GM23338 (cell line): ENCODE data around the gene RNF130. TPM values are rescaled to one million over a fixed set of nuclear protein-coding genes. Genes with fewer than 3 reads are reported as not detected.

ENCODE experiments used
- ATAC-seq: fragments of 200-7000 bp; cut with Tn5 transposase; 3 replicates; pipeline ENCODE4 v1.9.1; 2020
- DNase-seq: peaks from one replicate; pipeline ENCODE4 v3.0.0-alpha.2; 2015; ENCODE audit warnings: low spot score
- H2AFZ ChIP-seq: fragments of 200-600 bp; sonication (generic); 2 replicates; pipeline ENCODE4 v1.8.0; 2016; ENCODE audit warnings: antibody characterized with exemption, mild to moderate bottlenecking, moderate library complexity
- H3F3A ChIP-seq: fragments of 200-600 bp; sonication (generic); replicated peaks from 2 replicates; pipeline ENCODE4 v1.8.0; 2017; ENCODE audit warnings: antibody characterized with exemption, mixed run types, low read depth
- H3K27ac ChIP-seq: fragments of 200-600 bp; sonication (generic); 2 replicates; pipeline ENCODE4 v1.6.1; 2016; ENCODE audit warnings: low read depth
- H3K27me3 ChIP-seq: fragments of 200-600 bp; sonication (generic); 2 replicates; pipeline ENCODE4 v1.8.0; 2016; ENCODE audit warnings: mild to moderate bottlenecking, mixed run types, moderate library complexity; ENCODE audit not compliant: insufficient read depth
- H3K36me3 ChIP-seq: fragments of 200-600 bp; sonication (generic); 2 replicates; pipeline ENCODE4 v1.8.0; 2016; ENCODE audit warnings: mild to moderate bottlenecking; ENCODE audit not compliant: insufficient read depth
- H3K4me1 ChIP-seq: fragments of 200-600 bp; sonication (generic); 2 replicates; pipeline ENCODE4 v1.8.0; 2016; ENCODE audit warnings: mild to moderate bottlenecking, moderate library complexity; ENCODE audit not compliant: insufficient read depth
- H3K4me2 ChIP-seq: fragments of 200-600 bp; sonication (generic); 2 replicates; pipeline ENCODE4 v1.7.1; 2017; ENCODE audit warnings: mixed run types
- H3K4me3 ChIP-seq: fragments of 200-600 bp; sonication (generic); 2 replicates; pipeline ENCODE4 v1.6.1; 2016; ENCODE audit warnings: mixed run types
- H3K79me2 ChIP-seq: fragments of 200-600 bp; sonication (generic); replicated peaks from 2 replicates; pipeline ENCODE4 v1.8.0; 2017; ENCODE audit warnings: mild to moderate bottlenecking; ENCODE audit not compliant: insufficient read depth
- H3K9me2 ChIP-seq: fragments of 200-600 bp; sonication (generic); 2 replicates; pipeline ENCODE4 v1.8.0; 2017; ENCODE audit not compliant: insufficient read depth
- H4K20me1 ChIP-seq: fragments of 200-600 bp; sonication (generic); replicated peaks from 2 replicates; pipeline ENCODE4 v1.8.0; 2017; ENCODE audit warnings: mild to moderate bottlenecking; ENCODE audit not compliant: insufficient read depth
- H3K27ac Mint-ChIP-seq: 2 replicates; pipeline ENCODE4 v1.8.0; 2020; ENCODE audit warnings: inconsistent platforms, mild to moderate bottlenecking, moderate library complexity, mixed read lengths
- H3K27me3 Mint-ChIP-seq: 3 replicates; pipeline ENCODE4 v1.8.0; 2022; ENCODE audit warnings: low read depth, mild to moderate bottlenecking, moderate library complexity, mixed read lengths, inconsistent platforms; ENCODE audit not compliant: insufficient read depth, poor library complexity
- H3K36me3 Mint-ChIP-seq: 3 replicates; pipeline ENCODE4 v1.8.0; 2021; ENCODE audit warnings: low read depth, mild to moderate bottlenecking, inconsistent platforms, moderate library complexity, mixed read lengths
- H3K4me1 Mint-ChIP-seq: 3 replicates; pipeline ENCODE4 v1.8.0; 2020; ENCODE audit warnings: mild to moderate bottlenecking, inconsistent platforms, mixed read lengths
- H3K4me3 Mint-ChIP-seq: 3 replicates; pipeline ENCODE4 v1.8.0; 2021; ENCODE audit warnings: moderate library complexity, mild to moderate bottlenecking, inconsistent platforms, mixed read lengths
- H3K9me3 Mint-ChIP-seq: 3 replicates; pipeline ENCODE4 v1.8.0; 2020; ENCODE audit warnings: moderate library complexity, mild to moderate bottlenecking, inconsistent platforms, mixed read lengths
- CREB1 ChIP-seq: fragments of 250-450 bp; sonication (Bioruptor Pico); IDR thresholded peaks from 2 replicates; pipeline ENCODE4 v1.5.0; 2020; ENCODE audit warnings: low read depth, mild to moderate bottlenecking, moderate library complexity
- EZH2 ChIP-seq: fragments of 200-600 bp; sonication (generic); IDR thresholded peaks from one replicate; pipeline ENCODE4 v1.8.0; 2017; ENCODE audit warnings: antibody characterized with exemption, mild to moderate bottlenecking, low read depth; ENCODE audit not compliant: unreplicated experiment
- EZH2phosphoT487 ChIP-seq: fragments of 200-600 bp; sonication (generic); IDR thresholded peaks from one replicate; pipeline ENCODE4 v1.8.1; 2018; ENCODE audit warnings: antibody characterized with exemption; ENCODE audit not compliant: unreplicated experiment
- JUNB ChIP-seq: IDR thresholded peaks from one replicate; pipeline ENCODE4 v1.6.1; 2016; ENCODE audit warnings: antibody characterized with exemption; ENCODE audit not compliant: unreplicated experiment
- ZNF114 ChIP-seq: fragments of 250-450 bp; sonication (Bioruptor Pico); IDR thresholded peaks from 2 replicates; pipeline ENCODE4 v1.5.0; 2020; ENCODE audit warnings: mild to moderate bottlenecking, moderate library complexity
- polyA plus RNA-seq: library from polyadenylated mRNA; unstranded; fragments of >200 nt; fragmentation: Nextera tagmentation; extraction: Ambion mirVana; gene quantifications from 2 replicates; pipeline ENCODE4 v1.2.1, GENCODE V29; 2016
- total RNA-seq: library from RNA; depleted of rRNA; stranded (reverse); fragments of >200 nt; shearing (Covaris generic); gene quantifications from 2 replicates; pipeline ENCODE4 v1.2.3, GENCODE V29; 2014
- TF ChIP-seq, protein P1 (sequence below): IDR thresholded peaks from one replicate; pipeline ENCODE4 v1.6.1; 2018; ENCODE audit warnings: antibody characterized with exemption; ENCODE audit not compliant: unreplicated experiment
- TF ChIP-seq, protein P2 (sequence below): fragments of 250-450 bp; sonication (Bioruptor Pico); IDR thresholded peaks from 2 replicates; pipeline ENCODE4 v1.5.0; 2020; ENCODE audit warnings: mild to moderate bottlenecking, moderate library complexity
- TF ChIP-seq, protein P3 (sequence below): IDR thresholded peaks from 2 replicates; pipeline ENCODE4 v1.6.1; 2016; ENCODE audit warnings: antibody characterized with exemption

RNF130 gene
- total and polyA plus RNA-seq, 2 experiments from 2014 or later: 60.1 to 97.3 TPM

DNA sequence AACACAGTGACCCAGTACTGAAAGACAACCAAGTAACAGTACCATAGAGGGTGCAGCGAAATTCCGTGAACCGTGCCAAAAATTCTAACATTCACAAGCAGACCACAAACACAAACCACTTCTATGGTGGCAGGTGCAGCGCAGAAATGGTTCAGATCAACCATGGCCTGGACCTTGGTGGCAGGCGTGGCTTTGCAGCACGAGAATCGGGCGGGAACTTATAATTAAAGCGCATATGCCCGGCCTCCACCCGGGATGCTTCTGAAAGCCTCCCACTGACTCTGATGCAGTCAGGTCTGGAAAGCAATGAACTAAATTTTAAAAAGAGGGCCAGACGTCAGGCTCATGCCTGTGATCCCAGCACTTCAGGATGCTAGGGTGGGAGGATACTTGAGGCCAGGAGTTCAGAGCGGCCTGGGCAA is 95.8 kb downstream of the RNF130 start:
- DNase-seq (no peak), ATAC-seq (no peak)
- H3K27ac ChIP-seq: no peak overlapping the region
- H3K36me3 ChIP-seq: peaks cover 11% of the 10 kb centered on the region
- H3K9me2 ChIP-seq: no peaks in the 10 kb centered on the region
- no peak overlapping the region for H3K4me3 ChIP-seq
- H4K20me1 ChIP-seq: 0 out of 2 replicates have a peak, but pooled peaks cover 3% of the 10 kb centered on the region
- no peak overlapping the region for H3K4me3 Mint-ChIP-seq
- TF ChIP-seq CREB1 (CRISPR knock-in tag) (no peak), ZNF114 (no peak), JUNB (no peak), EZH2phosphoT487 (no peak), EZH2 (no peak)
- TF ChIP-seq, protein P1, sequence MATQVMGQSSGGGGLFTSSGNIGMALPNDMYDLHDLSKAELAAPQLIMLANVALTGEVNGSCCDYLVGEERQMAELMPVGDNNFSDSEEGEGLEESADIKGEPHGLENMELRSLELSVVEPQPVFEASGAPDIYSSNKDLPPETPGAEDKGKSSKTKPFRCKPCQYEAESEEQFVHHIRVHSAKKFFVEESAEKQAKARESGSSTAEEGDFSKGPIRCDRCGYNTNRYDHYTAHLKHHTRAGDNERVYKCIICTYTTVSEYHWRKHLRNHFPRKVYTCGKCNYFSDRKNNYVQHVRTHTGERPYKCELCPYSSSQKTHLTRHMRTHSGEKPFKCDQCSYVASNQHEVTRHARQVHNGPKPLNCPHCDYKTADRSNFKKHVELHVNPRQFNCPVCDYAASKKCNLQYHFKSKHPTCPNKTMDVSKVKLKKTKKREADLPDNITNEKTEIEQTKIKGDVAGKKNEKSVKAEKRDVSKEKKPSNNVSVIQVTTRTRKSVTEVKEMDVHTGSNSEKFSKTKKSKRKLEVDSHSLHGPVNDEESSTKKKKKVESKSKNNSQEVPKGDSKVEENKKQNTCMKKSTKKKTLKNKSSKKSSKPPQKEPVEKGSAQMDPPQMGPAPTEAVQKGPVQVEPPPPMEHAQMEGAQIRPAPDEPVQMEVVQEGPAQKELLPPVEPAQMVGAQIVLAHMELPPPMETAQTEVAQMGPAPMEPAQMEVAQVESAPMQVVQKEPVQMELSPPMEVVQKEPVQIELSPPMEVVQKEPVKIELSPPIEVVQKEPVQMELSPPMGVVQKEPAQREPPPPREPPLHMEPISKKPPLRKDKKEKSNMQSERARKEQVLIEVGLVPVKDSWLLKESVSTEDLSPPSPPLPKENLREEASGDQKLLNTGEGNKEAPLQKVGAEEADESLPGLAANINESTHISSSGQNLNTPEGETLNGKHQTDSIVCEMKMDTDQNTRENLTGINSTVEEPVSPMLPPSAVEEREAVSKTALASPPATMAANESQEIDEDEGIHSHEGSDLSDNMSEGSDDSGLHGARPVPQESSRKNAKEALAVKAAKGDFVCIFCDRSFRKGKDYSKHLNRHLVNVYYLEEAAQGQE: no peak
- TF ChIP-seq, protein P2, sequence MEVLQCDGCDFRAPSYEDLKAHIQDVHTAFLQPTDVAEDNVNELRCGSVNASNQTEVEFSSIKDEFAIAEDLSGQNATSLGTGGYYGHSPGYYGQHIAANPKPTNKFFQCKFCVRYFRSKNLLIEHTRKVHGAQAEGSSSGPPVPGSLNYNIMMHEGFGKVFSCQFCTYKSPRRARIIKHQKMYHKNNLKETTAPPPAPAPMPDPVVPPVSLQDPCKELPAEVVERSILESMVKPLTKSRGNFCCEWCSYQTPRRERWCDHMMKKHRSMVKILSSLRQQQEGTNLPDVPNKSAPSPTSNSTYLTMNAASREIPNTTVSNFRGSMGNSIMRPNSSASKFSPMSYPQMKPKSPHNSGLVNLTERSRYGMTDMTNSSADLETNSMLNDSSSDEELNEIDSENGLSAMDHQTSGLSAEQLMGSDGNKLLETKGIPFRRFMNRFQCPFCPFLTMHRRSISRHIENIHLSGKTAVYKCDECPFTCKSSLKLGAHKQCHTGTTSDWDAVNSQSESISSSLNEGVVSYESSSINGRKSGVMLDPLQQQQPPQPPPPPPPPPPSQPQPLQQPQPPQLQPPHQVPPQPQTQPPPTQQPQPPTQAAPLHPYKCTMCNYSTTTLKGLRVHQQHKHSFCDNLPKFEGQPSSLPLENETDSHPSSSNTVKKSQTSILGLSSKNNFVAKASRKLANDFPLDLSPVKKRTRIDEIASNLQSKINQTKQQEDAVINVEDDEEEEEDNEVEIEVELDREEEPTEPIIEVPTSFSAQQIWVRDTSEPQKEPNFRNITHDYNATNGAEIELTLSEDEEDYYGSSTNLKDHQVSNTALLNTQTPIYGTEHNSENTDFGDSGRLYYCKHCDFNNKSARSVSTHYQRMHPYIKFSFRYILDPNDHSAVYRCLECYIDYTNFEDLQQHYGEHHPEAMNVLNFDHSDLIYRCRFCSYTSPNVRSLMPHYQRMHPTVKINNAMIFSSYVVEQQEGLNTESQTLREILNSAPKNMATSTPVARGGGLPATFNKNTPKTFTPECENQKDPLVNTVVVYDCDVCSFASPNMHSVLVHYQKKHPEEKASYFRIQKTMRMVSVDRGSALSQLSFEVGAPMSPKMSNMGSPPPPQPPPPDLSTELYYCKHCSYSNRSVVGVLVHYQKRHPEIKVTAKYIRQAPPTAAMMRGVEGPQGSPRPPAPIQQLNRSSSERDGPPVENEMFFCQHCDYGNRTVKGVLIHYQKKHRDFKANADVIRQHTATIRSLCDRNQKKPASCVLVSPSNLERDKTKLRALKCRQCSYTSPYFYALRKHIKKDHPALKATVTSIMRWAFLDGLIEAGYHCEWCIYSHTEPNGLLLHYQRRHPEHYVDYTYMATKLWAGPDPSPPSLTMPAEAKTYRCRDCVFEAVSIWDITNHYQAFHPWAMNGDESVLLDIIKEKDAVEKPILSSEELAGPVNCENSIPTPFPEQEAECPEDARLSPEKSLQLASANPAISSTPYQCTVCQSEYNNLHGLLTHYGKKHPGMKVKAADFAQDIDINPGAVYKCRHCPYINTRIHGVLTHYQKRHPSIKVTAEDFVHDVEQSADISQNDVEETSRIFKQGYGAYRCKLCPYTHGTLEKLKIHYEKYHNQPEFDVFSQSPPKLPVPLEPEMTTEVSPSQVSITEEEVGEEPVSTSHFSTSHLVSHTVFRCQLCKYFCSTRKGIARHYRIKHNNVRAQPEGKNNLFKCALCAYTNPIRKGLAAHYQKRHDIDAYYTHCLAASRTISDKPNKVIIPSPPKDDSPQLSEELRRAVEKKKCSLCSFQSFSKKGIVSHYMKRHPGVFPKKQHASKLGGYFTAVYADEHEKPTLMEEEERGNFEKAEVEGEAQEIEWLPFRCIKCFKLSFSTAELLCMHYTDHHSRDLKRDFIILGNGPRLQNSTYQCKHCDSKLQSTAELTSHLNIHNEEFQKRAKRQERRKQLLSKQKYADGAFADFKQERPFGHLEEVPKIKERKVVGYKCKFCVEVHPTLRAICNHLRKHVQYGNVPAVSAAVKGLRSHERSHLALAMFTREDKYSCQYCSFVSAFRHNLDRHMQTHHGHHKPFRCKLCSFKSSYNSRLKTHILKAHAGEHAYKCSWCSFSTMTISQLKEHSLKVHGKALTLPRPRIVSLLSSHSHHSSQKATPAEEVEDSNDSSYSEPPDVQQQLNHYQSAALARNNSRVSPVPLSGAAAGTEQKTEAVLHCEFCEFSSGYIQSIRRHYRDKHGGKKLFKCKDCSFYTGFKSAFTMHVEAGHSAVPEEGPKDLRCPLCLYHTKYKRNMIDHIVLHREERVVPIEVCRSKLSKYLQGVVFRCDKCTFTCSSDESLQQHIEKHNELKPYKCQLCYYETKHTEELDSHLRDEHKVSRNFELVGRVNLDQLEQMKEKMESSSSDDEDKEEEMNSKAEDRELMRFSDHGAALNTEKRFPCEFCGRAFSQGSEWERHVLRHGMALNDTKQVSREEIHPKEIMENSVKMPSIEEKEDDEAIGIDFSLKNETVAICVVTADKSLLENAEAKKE (CRISPR knock-in tag): no peak
- TF ChIP-seq, protein P3, sequence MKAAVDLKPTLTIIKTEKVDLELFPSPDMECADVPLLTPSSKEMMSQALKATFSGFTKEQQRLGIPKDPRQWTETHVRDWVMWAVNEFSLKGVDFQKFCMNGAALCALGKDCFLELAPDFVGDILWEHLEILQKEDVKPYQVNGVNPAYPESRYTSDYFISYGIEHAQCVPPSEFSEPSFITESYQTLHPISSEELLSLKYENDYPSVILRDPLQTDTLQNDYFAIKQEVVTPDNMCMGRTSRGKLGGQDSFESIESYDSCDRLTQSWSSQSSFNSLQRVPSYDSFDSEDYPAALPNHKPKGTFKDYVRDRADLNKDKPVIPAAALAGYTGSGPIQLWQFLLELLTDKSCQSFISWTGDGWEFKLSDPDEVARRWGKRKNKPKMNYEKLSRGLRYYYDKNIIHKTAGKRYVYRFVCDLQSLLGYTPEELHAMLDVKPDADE: no peak
- H2AFZ ChIP-seq: no peak overlapping the region
- H3K4me1 ChIP-seq: no peaks in the 10 kb centered on the region
- H3K4me1 Mint-ChIP-seq: peaks cover 17% of the 10 kb centered on the region
- H3K27ac Mint-ChIP-seq: no peak overlapping the region; the same call in 1 of the 2 replicates
- no peaks in the 10 kb centered on the region for H3K27me3 ChIP-seq
- H3K79me2 ChIP-seq: no peaks in the 10 kb centered on the region
- no peaks in the 10 kb centered on the region for H3K9me3 Mint-ChIP-seq
- H3K4me2 ChIP-seq: no peak overlapping the region
- H3F3A ChIP-seq: peaks cover 6% of the 10 kb centered on the region; the same call in 1 of the 2 replicates
- H3K36me3 Mint-ChIP-seq: peaks cover 48% of the 10 kb centered on the region
- H3K27me3 Mint-ChIP-seq: peaks cover 3% of the 10 kb centered on the region
